Suprapubic skin (tissue), 4 donors: ENCODE measurements around the gene SH3RF1.

Experiments
- CTCF ChIP-seq, 2 donors: fragments of 200-600 bp in 1 of 2; fragments of 450-650 bp in 1 of 2; sonication (generic) in 1 of 2; IDR thresholded peaks; one replicate each; pipeline ENCODE4 v1.5.1; 2016 to 2019; ENCODE audit warnings: antibody characterized with exemption in 2 of 2, mild to moderate bottlenecking in 1 of 2, moderate library complexity in 1 of 2
- EP300 ChIP-seq: sonication (generic); formaldehyde crosslinking; IDR thresholded peaks from one replicate; pipeline ENCODE4 v1.6.1; 2017; ENCODE audit warnings: antibody characterized with exemption
- POLR2AphosphoS5 ChIP-seq, 3 donors: sonication (generic); formaldehyde crosslinking; IDR thresholded peaks; one replicate each; pipeline ENCODE4 v1.6.1; 2017; ENCODE audit warnings: antibody characterized with exemption in 3 of 3

- TF ChIP-seq CTCF (IDR thresholded peaks at IDR 0.05) (no peak), POLR2AphosphoS5 (IDR thresholded peaks at IDR 0.05) (no peak), EP300 (no peak)
Observed at GRCh38 chr4:169184686-169185085, 86.1 kb downstream of the SH3RF1 start.
